ENCODE data around the gene EDEM3.

DNA sequence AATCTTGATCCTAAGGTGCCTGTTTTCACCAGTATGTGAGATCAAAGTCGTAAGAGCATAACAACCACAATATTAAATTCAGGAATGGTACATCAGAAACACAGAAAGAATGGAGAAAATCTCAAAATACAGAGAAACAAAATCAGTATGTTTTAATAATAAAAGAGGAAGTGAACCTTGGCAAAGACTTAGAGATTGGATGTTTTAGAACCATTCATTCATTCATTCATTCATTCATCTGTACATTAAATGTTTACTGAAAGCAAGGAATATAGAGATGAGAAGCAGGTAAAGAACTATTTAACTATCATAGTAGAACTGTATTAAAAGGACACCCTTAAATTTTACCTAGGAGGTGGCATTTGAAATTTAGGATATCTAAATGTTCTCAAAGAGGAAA is 55.7 kb downstream of the EDEM3 start:
- TF ChIP-seq, protein P1, sequence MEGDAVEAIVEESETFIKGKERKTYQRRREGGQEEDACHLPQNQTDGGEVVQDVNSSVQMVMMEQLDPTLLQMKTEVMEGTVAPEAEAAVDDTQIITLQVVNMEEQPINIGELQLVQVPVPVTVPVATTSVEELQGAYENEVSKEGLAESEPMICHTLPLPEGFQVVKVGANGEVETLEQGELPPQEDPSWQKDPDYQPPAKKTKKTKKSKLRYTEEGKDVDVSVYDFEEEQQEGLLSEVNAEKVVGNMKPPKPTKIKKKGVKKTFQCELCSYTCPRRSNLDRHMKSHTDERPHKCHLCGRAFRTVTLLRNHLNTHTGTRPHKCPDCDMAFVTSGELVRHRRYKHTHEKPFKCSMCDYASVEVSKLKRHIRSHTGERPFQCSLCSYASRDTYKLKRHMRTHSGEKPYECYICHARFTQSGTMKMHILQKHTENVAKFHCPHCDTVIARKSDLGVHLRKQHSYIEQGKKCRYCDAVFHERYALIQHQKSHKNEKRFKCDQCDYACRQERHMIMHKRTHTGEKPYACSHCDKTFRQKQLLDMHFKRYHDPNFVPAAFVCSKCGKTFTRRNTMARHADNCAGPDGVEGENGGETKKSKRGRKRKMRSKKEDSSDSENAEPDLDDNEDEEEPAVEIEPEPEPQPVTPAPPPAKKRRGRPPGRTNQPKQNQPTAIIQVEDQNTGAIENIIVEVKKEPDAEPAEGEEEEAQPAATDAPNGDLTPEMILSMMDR (conservative IDR thresholded peaks at IDR 0.05) = no peak
- TF ChIP-seq ZFX (IDR thresholded peaks at IDR 0.05) = no peak

Measured in C4-2B (cell line).